HCT116 (cell line): Measurements from ENCODE around the gene CTXND1. TPM values are rescaled to one million over a fixed set of nuclear protein-coding genes. Genes with fewer than 3 reads are reported as not detected.

ENCODE experiments used
- ATAC-seq: fragments of 200-7000 bp; cut with Tn5 transposase; 2 replicates; pipeline ENCODE4 v1.9.1; 2020; ENCODE audit warnings: mild to moderate bottlenecking, moderate library complexity
- BruUV-seq: library from RNA; stranded (reverse); fragments of 400-500 nt; replicated peaks from 2 replicates; lab custom pipeline; 2021; lab: Mats Ljungman, UMichigan
- CTCF ChIA-PET: fragments of 300-600 bp; sonication (Branson Sonifier 250); formaldehyde crosslinking; loops from one replicate; lab custom pipeline; 2021; ENCODE audit warnings: antibody characterized with exemption; lab: Charles Lee
- POLR2A ChIA-PET: fragments of 300-600, 350-600 bp; sonication (Branson Sonifier 250); formaldehyde crosslinking; loops from one replicate; lab custom pipeline; 2021; ENCODE audit warnings: antibody characterized with exemption; lab: Charles Lee
- RAD21 ChIA-PET, 2 experiments: fragments of 300-600 bp; sonication (Branson Sonifier 250); formaldehyde crosslinking; loops; one replicate each; lab custom pipeline; 2023; ENCODE audit warnings: low total read pairs in 2 of 2; ENCODE audit not compliant: uncharacterized antibody in 2 of 2, unreplicated experiment in 2 of 2, low non-redundant PET in 1 of 2; lab: Charles Lee
- DNase-seq: peaks from one replicate; pipeline ENCODE4 v3.0.0-alpha.2; 2010; ENCODE audit warnings: low read depth, low spot score
- H2AFZ ChIP-seq: fragments of 200-600 bp; shearing (Covaris generic), sonication (generic); 2 replicates; pipeline ENCODE4 v1.6.1; 2017; ENCODE audit warnings: low read depth, mixed run types, mixed read lengths, antibody characterized with exemption, low read length; ENCODE audit not compliant: poor library complexity, severe bottlenecking
- H3K27ac ChIP-seq: 2 replicates; pipeline ENCODE4 v1.5.1; 2012; ENCODE audit warnings: low read depth, low read length
- H3K27me3 ChIP-seq: fragments of 200-600 bp; sonication (generic); 2 replicates; pipeline ENCODE4 v1.6.1; 2016; ENCODE audit warnings: mixed run types, low read length, mixed read lengths; ENCODE audit not compliant: insufficient read depth
- H3K36me3 ChIP-seq, 2 experiments: fragments of 200-500 bp in 1 of 2; fragments of 200-600 bp in 1 of 2; sonication (Bioruptor generic) in 1 of 2; sonication (generic) in 1 of 2; 2 replicates each; pipeline versions ENCODE4 v1.5.1 to v1.6.1; 2014 to 2016; ENCODE audit warnings: low read length in 2 of 2, inconsistent platforms in 1 of 2, mixed read lengths in 1 of 2, mixed run types in 1 of 2; ENCODE audit not compliant: insufficient read depth in 2 of 2, control insufficient read depth in 1 of 2
- H3K4me1 ChIP-seq, 2 experiments: fragments of 200-600 bp in 1 of 2; sonication (generic) in 1 of 2; 2 replicates each; pipeline versions ENCODE4 v1.5.1 to v1.6.1; 2012 to 2017; ENCODE audit warnings: low read length in 2 of 2, inconsistent platforms in 1 of 2, mild to moderate bottlenecking in 1 of 2, mixed read lengths in 1 of 2, mixed run types in 1 of 2, moderate library complexity in 1 of 2; ENCODE audit not compliant: insufficient read depth in 2 of 2, control insufficient read depth in 1 of 2
- H3K4me2 ChIP-seq: fragments of 200-600 bp; sonication (generic); 2 replicates; pipeline ENCODE4 v1.6.1; 2017; ENCODE audit warnings: mixed run types, low read length, mixed read lengths
- H3K4me3 ChIP-seq, 2 experiments: fragments of 200-600 bp in 1 of 2; sonication (generic) in 1 of 2; replicated peaks in 1 of 2; 2 replicates each; pipeline ENCODE4 v1.5.1; 2011 to 2016; ENCODE audit warnings: low read length in 2 of 2, control low read depth in 1 of 2, low read depth in 1 of 2, mild to moderate bottlenecking in 1 of 2, mixed read lengths in 1 of 2, mixed run types in 1 of 2
- H3K79me2 ChIP-seq: fragments of 200-600 bp; sonication (generic); 2 replicates; pipeline ENCODE4 v1.6.1; 2017; ENCODE audit warnings: mild to moderate bottlenecking, mixed run types, low read length, moderate library complexity, mixed read lengths; ENCODE audit not compliant: insufficient read depth
- H3K9ac ChIP-seq: fragments of 200-600 bp; sonication (generic); 2 replicates; pipeline ENCODE4 v1.6.1; 2016; ENCODE audit warnings: low read length, mixed read lengths
- H3K9me2 ChIP-seq: fragments of 200-600 bp; sonication (generic), shearing (Covaris generic); 2 replicates; pipeline ENCODE4 v1.6.1; 2017; ENCODE audit warnings: mixed run types, mild to moderate bottlenecking, moderate library complexity; ENCODE audit not compliant: insufficient read depth
- H3K9me3 ChIP-seq, 2 experiments: fragments of 200-500 bp in 1 of 2; fragments of 200-600 bp in 1 of 2; sonication (Bioruptor generic) in 1 of 2; sonication (generic) in 1 of 2; 2 replicates each; pipeline ENCODE4 v1.6.1; 2014 to 2017; ENCODE audit warnings: low read length in 2 of 2, mixed read lengths in 2 of 2, inconsistent platforms in 1 of 2, low read depth in 1 of 2, mild to moderate bottlenecking in 1 of 2, mixed run types in 1 of 2, moderate library complexity in 1 of 2; ENCODE audit not compliant: control insufficient read depth in 1 of 2, insufficient read depth in 1 of 2
- H4K20me1 ChIP-seq: fragments of 200-600 bp; sonication (generic), shearing (Covaris generic); 2 replicates; pipeline ENCODE4 v1.6.1; 2017; ENCODE audit warnings: mixed run types, mild to moderate bottlenecking, moderate library complexity; ENCODE audit not compliant: insufficient read depth
- ATF3 ChIP-seq: IDR thresholded peaks from 2 replicates; pipeline ENCODE4 v1.6.1; 2012
- CEBPB ChIP-seq: IDR thresholded peaks from 2 replicates; pipeline ENCODE4 v1.6.1; 2012; ENCODE audit warnings: low read depth
- EGR1 ChIP-seq: IDR thresholded peaks from 2 replicates; pipeline ENCODE4 v1.6.1; 2012; ENCODE audit warnings: low read depth
- ELF1 ChIP-seq: IDR thresholded peaks from 2 replicates; pipeline ENCODE4 v1.6.1; 2012; ENCODE audit warnings: low read depth, borderline replicate concordance
- EZH2phosphoT487 ChIP-seq: fragments of 200-600 bp; IDR thresholded peaks from 2 replicates; pipeline ENCODE4 v1.6.1; 2018; ENCODE audit warnings: antibody characterized with exemption, borderline replicate concordance
- POLR2AphosphoS5 ChIP-seq: IDR thresholded peaks from 2 replicates; pipeline ENCODE4 v1.6.1; 2011; ENCODE audit warnings: mild to moderate bottlenecking, low read depth, low read length, moderate library complexity
- RAD21 ChIP-seq: IDR thresholded peaks from 2 replicates; pipeline ENCODE4 v1.6.1; 2012; ENCODE audit warnings: low read depth, mild to moderate bottlenecking
- YY1 ChIP-seq: IDR thresholded peaks from 2 replicates; pipeline ENCODE4 v1.6.1; 2011; ENCODE audit warnings: low read length, low read depth, moderate library complexity, mild to moderate bottlenecking; ENCODE audit not compliant: insufficient replicate concordance; ENCODE audit errors: extremely low read depth
- intact Hi-C: fragments of 100-400 bp; cut with micrococcal nuclease; formaldehyde crosslinking; loops from 2 replicates; pipeline ENCODE4 v1.10.0; 2022
- total RNA-seq: library from RNA; stranded (reverse); gene quantifications from one replicate; pipeline ENCODE4 v1.2.1, GENCODE V29; 2021; ENCODE audit not compliant: unreplicated experiment
- TF ChIP-seq, protein P1 (sequence below): IDR thresholded peaks from 2 replicates; pipeline ENCODE4 v1.6.1; 2012
- TF ChIP-seq, protein P2 (sequence below): IDR thresholded peaks from 2 replicates; pipeline ENCODE4 v1.6.1; 2012; ENCODE audit warnings: low read depth

CTXND1 gene
- total RNA-seq, 1 experiment from 2014 or later = not detected

GRCh38 chr15:80250614-80251427 lies 1.2 kb downstream of the CTXND1 start:
- ATAC-seq (no peak), DNase-seq (no peak)
- H3K4me2 ChIP-seq = no peak overlapping the region
- BruUV-seq = no TSS peak
- no peaks in the 10 kb centered on the region for H3K9me3 ChIP-seq
- no peaks in the 10 kb centered on the region for H3K9me2 ChIP-seq
- H3K9ac ChIP-seq = no peak overlapping the region
- ChIA-PET RAD21 (no interaction called here), CTCF (no interaction called here), POLR2A (no interaction called here)
- H3K27me3 ChIP-seq = peaks cover 64% of the 10 kb centered on the region
- H3K4me3 ChIP-seq = no peak overlapping the region
- H4K20me1 ChIP-seq = no peaks in the 10 kb centered on the region
- TF ChIP-seq POLR2AphosphoS5 (no peak), EGR1 (no peak), YY1 (no peak), ATF3 (no peak), ELF1 (no peak), RAD21 (no peak), CEBPB (no peak), EZH2phosphoT487 (no peak)
- TF ChIP-seq, protein P1, sequence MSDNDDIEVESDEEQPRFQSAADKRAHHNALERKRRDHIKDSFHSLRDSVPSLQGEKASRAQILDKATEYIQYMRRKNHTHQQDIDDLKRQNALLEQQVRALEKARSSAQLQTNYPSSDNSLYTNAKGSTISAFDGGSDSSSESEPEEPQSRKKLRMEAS = no peak
- TF ChIP-seq, protein P2, sequence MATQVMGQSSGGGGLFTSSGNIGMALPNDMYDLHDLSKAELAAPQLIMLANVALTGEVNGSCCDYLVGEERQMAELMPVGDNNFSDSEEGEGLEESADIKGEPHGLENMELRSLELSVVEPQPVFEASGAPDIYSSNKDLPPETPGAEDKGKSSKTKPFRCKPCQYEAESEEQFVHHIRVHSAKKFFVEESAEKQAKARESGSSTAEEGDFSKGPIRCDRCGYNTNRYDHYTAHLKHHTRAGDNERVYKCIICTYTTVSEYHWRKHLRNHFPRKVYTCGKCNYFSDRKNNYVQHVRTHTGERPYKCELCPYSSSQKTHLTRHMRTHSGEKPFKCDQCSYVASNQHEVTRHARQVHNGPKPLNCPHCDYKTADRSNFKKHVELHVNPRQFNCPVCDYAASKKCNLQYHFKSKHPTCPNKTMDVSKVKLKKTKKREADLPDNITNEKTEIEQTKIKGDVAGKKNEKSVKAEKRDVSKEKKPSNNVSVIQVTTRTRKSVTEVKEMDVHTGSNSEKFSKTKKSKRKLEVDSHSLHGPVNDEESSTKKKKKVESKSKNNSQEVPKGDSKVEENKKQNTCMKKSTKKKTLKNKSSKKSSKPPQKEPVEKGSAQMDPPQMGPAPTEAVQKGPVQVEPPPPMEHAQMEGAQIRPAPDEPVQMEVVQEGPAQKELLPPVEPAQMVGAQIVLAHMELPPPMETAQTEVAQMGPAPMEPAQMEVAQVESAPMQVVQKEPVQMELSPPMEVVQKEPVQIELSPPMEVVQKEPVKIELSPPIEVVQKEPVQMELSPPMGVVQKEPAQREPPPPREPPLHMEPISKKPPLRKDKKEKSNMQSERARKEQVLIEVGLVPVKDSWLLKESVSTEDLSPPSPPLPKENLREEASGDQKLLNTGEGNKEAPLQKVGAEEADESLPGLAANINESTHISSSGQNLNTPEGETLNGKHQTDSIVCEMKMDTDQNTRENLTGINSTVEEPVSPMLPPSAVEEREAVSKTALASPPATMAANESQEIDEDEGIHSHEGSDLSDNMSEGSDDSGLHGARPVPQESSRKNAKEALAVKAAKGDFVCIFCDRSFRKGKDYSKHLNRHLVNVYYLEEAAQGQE = no peak
- intact Hi-C loops = loop anchor here (5.0 kb wide), 1 partner anchor 51 kb away; no protein-coding TSS in a partner anchor
- H3K4me1 ChIP-seq = no peaks in the 10 kb centered on the region
- H3K79me2 ChIP-seq = no peaks in the 10 kb centered on the region
- H3K36me3 ChIP-seq = no peaks in the 10 kb centered on the region
- no peak overlapping the region for H3K27ac ChIP-seq
- no peak overlapping the region for H2AFZ ChIP-seq
